K562 (cell line): ENCODE results near the gene C2CD4C. TPM values are rescaled to one million over a fixed set of nuclear protein-coding genes. Genes with fewer than 3 reads are reported as not detected.

Experiments used
- KAT7 ChIP-seq: sonication (generic); formaldehyde crosslinking; IDR thresholded peaks from 2 replicates; pipeline ENCODE4 v1.8.0; 2022; ENCODE audit warnings: missing genetic modification reagents, mild to moderate bottlenecking, borderline replicate concordance
- PHF20 ChIP-seq: fragments of 450-650 bp; IDR thresholded peaks from 2 replicates; pipeline ENCODE4 v1.6.1; 2018; ENCODE audit not compliant: partially characterized antibody
- SMARCA5 ChIP-seq: fragments of 450-650 bp; IDR thresholded peaks from 2 replicates; pipeline ENCODE4 v1.6.1; 2016
- TSHZ1 ChIP-seq: fragments of 250-450 bp; sonication (Bioruptor Pico); IDR thresholded peaks from 2 replicates; pipeline ENCODE4 v1.4.0; 2020; ENCODE audit warnings: mild to moderate bottlenecking, moderate library complexity
- ZC3H8 ChIP-seq: fragments of 450-650 bp; IDR thresholded peaks from 2 replicates; pipeline ENCODE4 v1.6.1; 2017
- polyA plus RNA-seq, 8 experiments: library from polyadenylated mRNA; depleted of rRNA in 4 of 8; stranded (reverse) in 5 of 8; unstranded in 3 of 8; fragments of >200 nt; fragmentation: Nextera tagmentation in 2 of 8; fragmentation: Illumina TruSeq in 1 of 8; extraction: Ambion mirVana in 2 of 8; extraction: Trizol in 1 of 8; gene quantifications; 2 replicates each; pipeline versions ENCODE4 v1.2.1 to v1.2.3, GENCODE V29; 2011 to 2014; ENCODE audit warnings: inconsistent platforms in 1 of 8, missing spikeins in 1 of 8
- total RNA-seq, 7 experiments: library from RNA; depleted of rRNA in 6 of 7; stranded (reverse); fragments of >200 nt in 6 of 7; fragmentation: Illumina TruSeq in 2 of 7; extraction: Trizol in 2 of 7; gene quantifications; 2 replicates each; pipeline versions ENCODE4 v1.2.1 to v1.2.3, GENCODE V29; 2011 to 2021; ENCODE audit warnings: low replicate concordance in 1 of 7
- TF ChIP-seq, protein P1 (sequence below): fragments of 450-650 bp; conservative IDR thresholded peaks from 2 replicates; pipeline ENCODE4 v1.6.1; 2016; ENCODE audit warnings: missing genetic modification characterization, low read depth, mild to moderate bottlenecking, missing compliant biosample characterization, moderate library complexity

The C2CD4C gene
- total and polyA plus RNA-seq, 9 of the 15 experiments (the other 6 are each of a cell fraction or from before 2014, with no cell fraction given): 0.01 to 0.07 TPM; not detected in 7

- TF ChIP-seq, protein P1, sequence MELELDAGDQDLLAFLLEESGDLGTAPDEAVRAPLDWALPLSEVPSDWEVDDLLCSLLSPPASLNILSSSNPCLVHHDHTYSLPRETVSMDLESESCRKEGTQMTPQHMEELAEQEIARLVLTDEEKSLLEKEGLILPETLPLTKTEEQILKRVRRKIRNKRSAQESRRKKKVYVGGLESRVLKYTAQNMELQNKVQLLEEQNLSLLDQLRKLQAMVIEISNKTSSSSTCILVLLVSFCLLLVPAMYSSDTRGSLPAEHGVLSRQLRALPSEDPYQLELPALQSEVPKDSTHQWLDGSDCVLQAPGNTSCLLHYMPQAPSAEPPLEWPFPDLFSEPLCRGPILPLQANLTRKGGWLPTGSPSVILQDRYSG: no peak
- no peak for TF ChIP-seq PHF20
- no peak for TF ChIP-seq ZC3H8
- no peak for TF ChIP-seq SMARCA5
- no peak for TF ChIP-seq KAT7 (CRISPR knock-in tag)
- TF ChIP-seq TSHZ1 (CRISPR knock-in tag): no peak
Measured at GRCh38 chr19:441213-441836, 32.4 kb upstream of the C2CD4C start (continued).
